ENCODE data around the gene ADAMTS19. TPM values are rescaled to one million over a fixed set of nuclear protein-coding genes. Genes with fewer than 3 reads are reported as not detected.

ADAMTS19 gene
- total RNA-seq, 6 experiments from 2014 or later: not detected

DNA sequence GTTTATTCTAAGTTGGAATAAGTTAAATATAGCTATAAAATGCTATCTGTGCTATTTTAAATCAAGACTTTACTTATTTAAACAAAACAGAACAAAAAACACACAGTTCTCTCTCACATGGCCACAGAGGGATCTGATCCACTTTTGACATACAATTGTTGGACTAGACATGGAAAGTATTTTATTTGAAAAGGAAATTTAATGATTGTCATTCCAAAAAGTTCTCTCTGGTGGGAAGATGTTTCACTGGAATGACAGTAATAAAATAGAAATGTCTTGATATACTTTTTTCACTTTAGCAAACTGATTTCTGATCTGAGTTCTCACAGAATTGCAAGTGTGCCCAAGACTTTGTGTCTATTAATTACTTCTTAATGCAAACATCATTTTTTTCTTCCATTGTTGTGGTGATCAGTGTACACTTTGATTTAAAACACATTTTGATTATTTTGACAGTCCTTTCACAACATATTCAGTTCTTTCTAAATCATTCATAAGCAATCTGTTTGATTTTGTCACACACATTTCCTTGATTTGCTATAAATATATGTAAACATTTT, 257.7 kb downstream of the ADAMTS19 start:
- Mint-ChIP-seq H3K9me3 (peaks cover 26% of the 10 kb centered on the region), H3K36me3 (ENCODE audit: low read depth) (peaks cover 4% of the 10 kb centered on the region; the same call in 1 of the 2 replicates), H3K4me3 (no peak overlapping the region), H3K4me1 (ENCODE audit: low read depth) (no peaks in the 10 kb centered on the region), H3K27ac (no peak overlapping the region), H3K27me3 (ENCODE audit: insufficient read depth) (no peaks in the 10 kb centered on the region)
- TF ChIP-seq, protein P1, sequence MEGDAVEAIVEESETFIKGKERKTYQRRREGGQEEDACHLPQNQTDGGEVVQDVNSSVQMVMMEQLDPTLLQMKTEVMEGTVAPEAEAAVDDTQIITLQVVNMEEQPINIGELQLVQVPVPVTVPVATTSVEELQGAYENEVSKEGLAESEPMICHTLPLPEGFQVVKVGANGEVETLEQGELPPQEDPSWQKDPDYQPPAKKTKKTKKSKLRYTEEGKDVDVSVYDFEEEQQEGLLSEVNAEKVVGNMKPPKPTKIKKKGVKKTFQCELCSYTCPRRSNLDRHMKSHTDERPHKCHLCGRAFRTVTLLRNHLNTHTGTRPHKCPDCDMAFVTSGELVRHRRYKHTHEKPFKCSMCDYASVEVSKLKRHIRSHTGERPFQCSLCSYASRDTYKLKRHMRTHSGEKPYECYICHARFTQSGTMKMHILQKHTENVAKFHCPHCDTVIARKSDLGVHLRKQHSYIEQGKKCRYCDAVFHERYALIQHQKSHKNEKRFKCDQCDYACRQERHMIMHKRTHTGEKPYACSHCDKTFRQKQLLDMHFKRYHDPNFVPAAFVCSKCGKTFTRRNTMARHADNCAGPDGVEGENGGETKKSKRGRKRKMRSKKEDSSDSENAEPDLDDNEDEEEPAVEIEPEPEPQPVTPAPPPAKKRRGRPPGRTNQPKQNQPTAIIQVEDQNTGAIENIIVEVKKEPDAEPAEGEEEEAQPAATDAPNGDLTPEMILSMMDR (IDR thresholded peaks at IDR 0.05): no peak
- no peak for DNase-seq

DNA sequence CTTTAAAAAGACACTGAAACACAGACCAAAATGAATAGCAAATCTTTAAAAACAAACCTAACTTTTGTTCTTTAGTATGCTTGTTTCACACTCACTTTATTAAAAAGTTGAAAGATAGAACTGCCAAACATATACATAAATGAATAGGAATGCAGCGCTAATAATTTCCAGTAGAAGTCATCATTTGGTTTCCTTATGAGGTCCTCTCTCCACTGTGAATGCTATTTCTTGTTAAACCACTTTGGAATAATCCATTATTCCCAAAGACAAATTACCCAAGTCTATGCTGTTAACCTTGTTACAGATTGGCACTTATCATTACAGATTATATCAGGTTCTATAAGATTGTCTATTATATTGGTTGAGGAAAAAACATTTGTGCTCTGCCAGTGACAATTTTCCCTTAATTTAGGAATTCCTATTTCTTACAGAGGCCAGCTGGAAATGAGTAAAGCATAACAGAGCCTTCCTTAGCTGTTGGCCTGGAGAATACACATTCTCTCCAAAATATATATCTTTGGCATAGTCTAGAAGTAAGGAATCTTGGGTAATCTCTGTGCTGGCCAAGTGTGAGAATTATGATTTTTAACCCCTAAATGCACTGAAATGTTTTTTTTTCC, 258.5 kb downstream of the ADAMTS19 start:
- H3K4me1 Mint-ChIP-seq (ENCODE audit: low read depth): no peaks in the 10 kb centered on the region
- no peak overlapping the region for H3K4me3 Mint-ChIP-seq
- H3K27me3 Mint-ChIP-seq (ENCODE audit: insufficient read depth): no peaks in the 10 kb centered on the region
- peaks cover 4% of the 10 kb centered on the region; the same call in 1 of the 2 replicates for H3K36me3 Mint-ChIP-seq (ENCODE audit: low read depth)
- peaks cover 21% of the 10 kb centered on the region for H3K9me3 Mint-ChIP-seq
- TF ChIP-seq, protein P1 (IDR thresholded peaks at IDR 0.05): no peak
- H3K27ac Mint-ChIP-seq: no peak overlapping the region
- DNase-seq: no peak

DNA sequence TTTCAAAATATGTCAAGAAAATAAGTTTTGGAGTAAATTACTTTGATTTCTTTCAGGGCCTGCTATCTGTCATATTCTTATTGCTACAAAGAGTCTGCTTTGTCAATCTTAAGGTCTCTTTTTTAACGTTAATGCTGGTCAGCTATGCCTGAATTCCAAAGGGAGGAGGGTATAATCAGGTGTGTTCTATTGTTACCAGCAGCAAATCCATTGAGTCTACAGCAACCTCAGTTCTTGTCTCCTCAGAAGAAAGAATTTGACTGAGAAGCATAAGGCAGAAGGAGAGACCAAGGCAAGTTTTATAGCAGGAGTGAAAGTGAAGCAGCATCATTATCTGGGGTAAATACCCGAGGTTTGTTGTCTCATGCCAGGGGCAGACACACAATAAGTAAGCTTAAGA, 264.1 kb downstream of the ADAMTS19 start:
- Mint-ChIP-seq H3K27ac (no peak overlapping the region), H3K27me3 (ENCODE audit: insufficient read depth) (no peaks in the 10 kb centered on the region), H3K36me3 (ENCODE audit: low read depth) (no peaks in the 10 kb centered on the region), H3K4me3 (no peak overlapping the region), H3K9me3 (peaks cover 17% of the 10 kb centered on the region), H3K4me1 (ENCODE audit: low read depth) (no peaks in the 10 kb centered on the region)
- DNase-seq: no peak
- TF ChIP-seq, protein P1 (IDR thresholded peaks at IDR 0.05): no peak

DNA sequence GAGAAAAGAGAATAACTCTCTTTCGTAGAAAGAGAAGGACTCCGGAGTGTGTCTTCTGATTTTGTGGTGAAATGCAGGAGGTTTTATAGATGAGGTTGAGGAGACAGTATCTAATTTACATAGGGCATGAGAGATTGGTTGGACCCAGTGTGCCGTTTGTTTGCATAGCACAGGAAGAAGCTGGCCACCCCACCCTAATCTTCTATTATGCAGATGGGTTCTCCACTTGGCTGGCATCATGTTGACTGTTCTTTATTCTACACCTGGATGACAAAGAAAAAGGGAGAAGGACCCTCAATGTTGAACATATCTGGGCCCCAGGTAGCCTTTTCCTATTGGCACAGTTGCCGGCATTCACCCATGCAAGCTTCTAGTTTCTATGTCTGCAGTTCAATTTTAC, 264.5 kb downstream of the ADAMTS19 start:
- Mint-ChIP-seq H3K36me3 (ENCODE audit: low read depth) (no peaks in the 10 kb centered on the region), H3K4me3 (no peak overlapping the region), H3K9me3 (peaks cover 17% of the 10 kb centered on the region), H3K27me3 (ENCODE audit: insufficient read depth) (no peaks in the 10 kb centered on the region), H3K4me1 (ENCODE audit: low read depth) (no peaks in the 10 kb centered on the region), H3K27ac (no peak overlapping the region)
- no peak for DNase-seq
- TF ChIP-seq, protein P1 (IDR thresholded peaks at IDR 0.05): no peak

DNA sequence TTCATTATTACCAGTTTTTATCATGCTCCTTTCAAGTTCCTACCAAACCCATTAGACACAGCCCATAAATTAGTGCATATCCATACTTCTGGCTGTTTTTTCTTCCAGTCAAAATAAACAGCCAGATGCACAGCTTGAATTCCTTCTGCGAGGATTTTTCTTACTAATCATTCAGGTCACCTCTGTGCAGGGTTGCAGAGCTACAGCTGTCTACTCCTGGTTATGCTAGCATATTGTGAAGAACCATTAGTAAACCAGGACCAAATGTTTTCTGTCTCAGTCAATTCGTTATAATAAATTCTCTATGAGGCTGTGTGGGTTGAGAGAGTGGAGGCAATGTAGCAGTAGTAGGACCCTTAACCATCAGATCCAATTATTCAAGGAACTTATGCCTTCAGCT, 279.7 kb downstream of the ADAMTS19 start:
- TF ChIP-seq, protein P1 (IDR thresholded peaks at IDR 0.05): no peak
- Mint-ChIP-seq H3K36me3 (ENCODE audit: low read depth) (no peaks in the 10 kb centered on the region), H3K27me3 (ENCODE audit: insufficient read depth) (no peaks in the 10 kb centered on the region), H3K27ac (no peak overlapping the region), H3K4me3 (no peak overlapping the region), H3K9me3 (peaks cover 9% of the 10 kb centered on the region; the same call in 1 of the 2 replicates), H3K4me1 (ENCODE audit: low read depth) (no peaks in the 10 kb centered on the region)
- DNase-seq: no peak
